Neural cell (in vitro differentiated cells): ENCODE data around the gene PPP2R2B.

Source experiments
- EP300 ChIP-seq: fragments of 450-650 bp; conservative IDR thresholded peaks from 2 replicates; pipeline ENCODE4 v1.6.1; 2014; ENCODE audit warnings: antibody characterized with exemption, mild to moderate bottlenecking, moderate library complexity; ENCODE audit not compliant: poor library complexity, severe bottlenecking
- EZH2 ChIP-seq: fragments of 200-600, 300-800 bp; shearing (Covaris generic), sonication (generic); IDR thresholded peaks from 2 replicates; pipeline ENCODE4 v1.6.1; 2014; ENCODE audit warnings: antibody characterized with exemption, low read length, borderline replicate concordance, mild to moderate bottlenecking; ENCODE audit not compliant: insufficient read depth, poor library complexity, severe bottlenecking
- MXI1 ChIP-seq: fragments of 450-650 bp; conservative IDR thresholded peaks from 2 replicates; pipeline ENCODE4 v1.6.1; 2014; ENCODE audit warnings: antibody characterized with exemption, mild to moderate bottlenecking; ENCODE audit not compliant: poor library complexity, severe bottlenecking
- POLR2AphosphoS5 ChIP-seq: IDR thresholded peaks from 2 replicates; pipeline ENCODE4 v1.6.1; 2012
- RAD21 ChIP-seq: fragments of 450-650 bp; conservative IDR thresholded peaks from 2 replicates; pipeline ENCODE4 v1.6.1; 2014; ENCODE audit warnings: antibody characterized with exemption, mild to moderate bottlenecking, moderate library complexity
- TAF1 ChIP-seq: IDR thresholded peaks from 2 replicates; pipeline ENCODE4 v1.6.1; 2012; ENCODE audit warnings: low read depth
- TF ChIP-seq, protein P1 (sequence below): fragments of 450-650 bp; IDR thresholded peaks from 2 replicates; pipeline ENCODE4 v1.5.1; 2014; ENCODE audit warnings: antibody characterized with exemption, mild to moderate bottlenecking, moderate library complexity; ENCODE audit not compliant: poor library complexity, severe bottlenecking
- TF ChIP-seq, protein P2 (sequence below): IDR thresholded peaks from 2 replicates; pipeline ENCODE4 v1.6.1; 2012; ENCODE audit warnings: borderline replicate concordance

DNA sequence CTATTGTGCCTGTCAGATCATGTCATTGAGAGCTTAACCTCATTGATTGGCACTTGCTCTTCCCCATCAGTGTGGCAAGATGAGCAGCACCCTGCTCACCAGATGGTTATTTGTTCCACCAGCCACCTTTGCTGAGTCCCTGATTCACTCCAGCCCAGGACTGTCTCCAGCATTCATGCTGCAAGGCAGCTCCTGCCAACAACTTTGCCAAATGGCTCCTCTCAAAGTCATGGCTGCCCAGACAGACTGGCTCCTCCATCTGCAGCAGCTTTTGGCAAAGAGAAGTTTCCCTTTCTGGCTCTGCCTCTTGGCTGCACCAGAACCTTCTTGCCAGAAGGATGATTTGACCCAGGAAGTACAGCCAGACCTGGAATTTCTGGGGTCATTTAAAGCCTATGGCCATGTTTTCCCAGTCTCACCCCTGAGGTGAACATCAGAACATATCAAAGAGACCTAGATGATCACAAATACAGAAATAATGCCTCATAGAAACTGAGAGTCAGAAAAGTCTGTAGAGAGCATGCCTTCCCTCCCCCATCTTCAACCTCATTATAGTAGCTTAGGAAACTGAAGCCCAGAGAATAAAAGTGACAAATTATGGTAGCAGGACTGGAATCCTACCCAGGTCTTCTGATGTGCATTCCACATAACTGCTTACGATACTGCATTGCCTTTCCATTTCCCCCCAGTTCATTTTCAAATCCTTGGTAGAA is 10.4 kb downstream of the PPP2R2B start:
- TF ChIP-seq, protein P1, sequence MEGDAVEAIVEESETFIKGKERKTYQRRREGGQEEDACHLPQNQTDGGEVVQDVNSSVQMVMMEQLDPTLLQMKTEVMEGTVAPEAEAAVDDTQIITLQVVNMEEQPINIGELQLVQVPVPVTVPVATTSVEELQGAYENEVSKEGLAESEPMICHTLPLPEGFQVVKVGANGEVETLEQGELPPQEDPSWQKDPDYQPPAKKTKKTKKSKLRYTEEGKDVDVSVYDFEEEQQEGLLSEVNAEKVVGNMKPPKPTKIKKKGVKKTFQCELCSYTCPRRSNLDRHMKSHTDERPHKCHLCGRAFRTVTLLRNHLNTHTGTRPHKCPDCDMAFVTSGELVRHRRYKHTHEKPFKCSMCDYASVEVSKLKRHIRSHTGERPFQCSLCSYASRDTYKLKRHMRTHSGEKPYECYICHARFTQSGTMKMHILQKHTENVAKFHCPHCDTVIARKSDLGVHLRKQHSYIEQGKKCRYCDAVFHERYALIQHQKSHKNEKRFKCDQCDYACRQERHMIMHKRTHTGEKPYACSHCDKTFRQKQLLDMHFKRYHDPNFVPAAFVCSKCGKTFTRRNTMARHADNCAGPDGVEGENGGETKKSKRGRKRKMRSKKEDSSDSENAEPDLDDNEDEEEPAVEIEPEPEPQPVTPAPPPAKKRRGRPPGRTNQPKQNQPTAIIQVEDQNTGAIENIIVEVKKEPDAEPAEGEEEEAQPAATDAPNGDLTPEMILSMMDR = no peak
- TF ChIP-seq POLR2AphosphoS5 = no peak
- no peak for TF ChIP-seq MXI1
- TF ChIP-seq EP300 = no peak
- TF ChIP-seq TAF1 = no peak
- TF ChIP-seq, protein P2, sequence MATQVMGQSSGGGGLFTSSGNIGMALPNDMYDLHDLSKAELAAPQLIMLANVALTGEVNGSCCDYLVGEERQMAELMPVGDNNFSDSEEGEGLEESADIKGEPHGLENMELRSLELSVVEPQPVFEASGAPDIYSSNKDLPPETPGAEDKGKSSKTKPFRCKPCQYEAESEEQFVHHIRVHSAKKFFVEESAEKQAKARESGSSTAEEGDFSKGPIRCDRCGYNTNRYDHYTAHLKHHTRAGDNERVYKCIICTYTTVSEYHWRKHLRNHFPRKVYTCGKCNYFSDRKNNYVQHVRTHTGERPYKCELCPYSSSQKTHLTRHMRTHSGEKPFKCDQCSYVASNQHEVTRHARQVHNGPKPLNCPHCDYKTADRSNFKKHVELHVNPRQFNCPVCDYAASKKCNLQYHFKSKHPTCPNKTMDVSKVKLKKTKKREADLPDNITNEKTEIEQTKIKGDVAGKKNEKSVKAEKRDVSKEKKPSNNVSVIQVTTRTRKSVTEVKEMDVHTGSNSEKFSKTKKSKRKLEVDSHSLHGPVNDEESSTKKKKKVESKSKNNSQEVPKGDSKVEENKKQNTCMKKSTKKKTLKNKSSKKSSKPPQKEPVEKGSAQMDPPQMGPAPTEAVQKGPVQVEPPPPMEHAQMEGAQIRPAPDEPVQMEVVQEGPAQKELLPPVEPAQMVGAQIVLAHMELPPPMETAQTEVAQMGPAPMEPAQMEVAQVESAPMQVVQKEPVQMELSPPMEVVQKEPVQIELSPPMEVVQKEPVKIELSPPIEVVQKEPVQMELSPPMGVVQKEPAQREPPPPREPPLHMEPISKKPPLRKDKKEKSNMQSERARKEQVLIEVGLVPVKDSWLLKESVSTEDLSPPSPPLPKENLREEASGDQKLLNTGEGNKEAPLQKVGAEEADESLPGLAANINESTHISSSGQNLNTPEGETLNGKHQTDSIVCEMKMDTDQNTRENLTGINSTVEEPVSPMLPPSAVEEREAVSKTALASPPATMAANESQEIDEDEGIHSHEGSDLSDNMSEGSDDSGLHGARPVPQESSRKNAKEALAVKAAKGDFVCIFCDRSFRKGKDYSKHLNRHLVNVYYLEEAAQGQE = no peak
- TF ChIP-seq RAD21 = no peak
- TF ChIP-seq EZH2 = no peak
